Testis (tissue), 3 donors: ENCODE results near the gene ARHGAP23. TPM values are rescaled to one million over a fixed set of nuclear protein-coding genes. Genes with fewer than 3 reads are reported as not detected.
A peak's percentile ranks its signal among the peaks of the same experiment; 100 is the strongest.

ENCODE experiments used
- DNase-seq: peaks from one replicate; pipeline ENCODE4 v3.0.0-alpha.2; 2019
- H3K27ac ChIP-seq, 2 donors: fragments of 200-600 bp; sonication (generic); one replicate each; pipeline ENCODE4 v1.5.1; 2019
- H3K27me3 ChIP-seq: fragments of 200-600 bp; sonication (generic); one replicate; pipeline ENCODE4 v1.5.1; 2019
- H3K36me3 ChIP-seq: fragments of 200-600 bp; sonication (generic); one replicate; pipeline ENCODE4 v1.5.1; 2017; ENCODE audit warnings: low read depth; ENCODE audit errors: missing control alignments
- H3K4me1 ChIP-seq: fragments of 200-600 bp; sonication (generic); one replicate; pipeline ENCODE4 v1.5.1; 2019
- H3K4me3 ChIP-seq, 2 donors: fragments of 200-600 bp; sonication (generic); one replicate each; pipeline ENCODE4 v1.5.1; 2017 to 2019
- H3K9me3 ChIP-seq: fragments of 200-600 bp; sonication (generic); one replicate; pipeline ENCODE4 v1.5.1; 2017
- POLR2A ChIP-seq: fragments of 450-650 bp; IDR thresholded peaks from one replicate; pipeline ENCODE4 v1.6.1; 2017; ENCODE audit warnings: antibody characterized with exemption, mild to moderate bottlenecking, moderate library complexity
- WGBS, 2 donors: methylation state at CpG; one replicate each; pipeline ENCODE4 v1.1.5; 2018; 5-methylcytosine and 5-hydroxymethylcytosine counted together
- intact Hi-C: fragments of 100-400 bp; cut with DNase I; formaldehyde crosslinking; loops from one replicate; pipeline ENCODE4 v1.15.1; 2023; ENCODE audit warnings: low total_unique reads
- polyA plus RNA-seq: library from polyadenylated mRNA; stranded (reverse); fragments of 350-450 nt; fragmentation: Illumina TruSeq; extraction: RNeasy Lipid Tissue Mini Kit (QIAGEN cat#74804); gene quantifications from one replicate; pipeline ENCODE4 v1.2.3, GENCODE V29; 2014; ENCODE audit warnings: low read depth, low replicate concordance; ENCODE audit not compliant: insufficient read depth
- total RNA-seq, 2 donors: library from RNA; depleted of rRNA; stranded (reverse); fragments of >200 nt; gene quantifications; one replicate each; pipeline ENCODE4 v1.2.3, GENCODE V29; 2016
- TF ChIP-seq, protein P1 (sequence below), 3 experiments: fragments of 450-650 bp in 2 of 3; fragments of 200-600 bp in 1 of 3; sonication (generic) in 1 of 3; IDR thresholded peaks; one replicate each; pipeline ENCODE4 v1.5.1; 2016 to 2019; ENCODE audit warnings: antibody characterized with exemption in 3 of 3, mild to moderate bottlenecking in 2 of 3, moderate library complexity in 1 of 3

The ARHGAP23 gene
- total and polyA plus RNA-seq, 3 donors from 2014 or later = 78.0 to 235 (median 146) TPM

DNA sequence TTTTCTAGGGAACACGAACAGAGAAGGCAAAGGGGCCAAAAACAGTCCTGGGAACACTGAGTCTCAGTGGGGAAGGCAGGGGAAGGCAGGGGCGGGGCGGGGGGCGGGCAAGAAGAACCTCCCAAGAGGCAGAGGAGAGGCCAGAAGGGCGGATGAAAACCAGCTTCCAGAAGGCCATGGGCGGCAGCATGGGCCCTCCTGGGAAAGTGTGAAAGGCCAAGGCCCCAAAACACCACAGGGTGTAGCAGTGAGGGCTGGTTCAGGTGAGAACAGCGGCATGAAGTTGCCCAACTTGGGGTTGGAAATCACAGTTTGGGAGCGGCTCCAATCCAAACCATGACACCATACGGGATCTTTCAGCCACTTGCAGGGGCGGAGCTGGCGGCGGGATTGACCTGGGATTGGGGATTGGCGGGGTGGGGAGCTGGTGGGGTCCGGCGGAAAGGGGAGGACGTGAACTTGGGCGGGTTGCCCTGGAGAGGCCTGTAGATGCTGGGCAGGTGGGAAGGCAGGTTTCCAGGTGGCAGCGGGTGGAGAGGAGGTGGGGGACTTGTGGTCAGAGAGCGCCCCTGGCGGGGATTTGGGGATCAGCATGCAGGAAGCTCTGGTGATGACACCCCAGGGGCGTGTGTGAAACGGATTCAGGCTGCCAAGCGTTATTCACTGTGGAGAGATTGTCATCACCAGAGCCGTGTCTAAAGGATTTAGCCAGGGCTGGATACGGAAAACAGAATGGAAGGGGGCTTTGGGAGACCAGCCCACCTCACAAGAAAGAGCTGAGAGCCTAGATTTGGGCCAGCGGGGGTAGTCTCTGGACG is 80.9 kb downstream of the ARHGAP23 start:
- H3K36me3 ChIP-seq = no peaks in the 10 kb centered on the region
- no peaks in the 10 kb centered on the region for H3K9me3 ChIP-seq
- H3K27ac ChIP-seq = no peak overlapping the region
- 57 to 67% methylated on average over 27 of the region's 27 CpGs for WGBS, 2 donors
- no peaks in the 10 kb centered on the region for H3K27me3 ChIP-seq
- intact Hi-C loops = no loop called here
- H3K4me3 ChIP-seq = peak overlapping the region; percentile 12 to 40
- peaks cover 13% of the 10 kb centered on the region for H3K4me1 ChIP-seq
- DNase-seq = peak; percentile 74
- TF ChIP-seq, protein P1, sequence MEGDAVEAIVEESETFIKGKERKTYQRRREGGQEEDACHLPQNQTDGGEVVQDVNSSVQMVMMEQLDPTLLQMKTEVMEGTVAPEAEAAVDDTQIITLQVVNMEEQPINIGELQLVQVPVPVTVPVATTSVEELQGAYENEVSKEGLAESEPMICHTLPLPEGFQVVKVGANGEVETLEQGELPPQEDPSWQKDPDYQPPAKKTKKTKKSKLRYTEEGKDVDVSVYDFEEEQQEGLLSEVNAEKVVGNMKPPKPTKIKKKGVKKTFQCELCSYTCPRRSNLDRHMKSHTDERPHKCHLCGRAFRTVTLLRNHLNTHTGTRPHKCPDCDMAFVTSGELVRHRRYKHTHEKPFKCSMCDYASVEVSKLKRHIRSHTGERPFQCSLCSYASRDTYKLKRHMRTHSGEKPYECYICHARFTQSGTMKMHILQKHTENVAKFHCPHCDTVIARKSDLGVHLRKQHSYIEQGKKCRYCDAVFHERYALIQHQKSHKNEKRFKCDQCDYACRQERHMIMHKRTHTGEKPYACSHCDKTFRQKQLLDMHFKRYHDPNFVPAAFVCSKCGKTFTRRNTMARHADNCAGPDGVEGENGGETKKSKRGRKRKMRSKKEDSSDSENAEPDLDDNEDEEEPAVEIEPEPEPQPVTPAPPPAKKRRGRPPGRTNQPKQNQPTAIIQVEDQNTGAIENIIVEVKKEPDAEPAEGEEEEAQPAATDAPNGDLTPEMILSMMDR (IDR thresholded peaks at IDR 0.05) = peak; percentile 24 to 49 (median 37)
- no peak for TF ChIP-seq POLR2A

DNA sequence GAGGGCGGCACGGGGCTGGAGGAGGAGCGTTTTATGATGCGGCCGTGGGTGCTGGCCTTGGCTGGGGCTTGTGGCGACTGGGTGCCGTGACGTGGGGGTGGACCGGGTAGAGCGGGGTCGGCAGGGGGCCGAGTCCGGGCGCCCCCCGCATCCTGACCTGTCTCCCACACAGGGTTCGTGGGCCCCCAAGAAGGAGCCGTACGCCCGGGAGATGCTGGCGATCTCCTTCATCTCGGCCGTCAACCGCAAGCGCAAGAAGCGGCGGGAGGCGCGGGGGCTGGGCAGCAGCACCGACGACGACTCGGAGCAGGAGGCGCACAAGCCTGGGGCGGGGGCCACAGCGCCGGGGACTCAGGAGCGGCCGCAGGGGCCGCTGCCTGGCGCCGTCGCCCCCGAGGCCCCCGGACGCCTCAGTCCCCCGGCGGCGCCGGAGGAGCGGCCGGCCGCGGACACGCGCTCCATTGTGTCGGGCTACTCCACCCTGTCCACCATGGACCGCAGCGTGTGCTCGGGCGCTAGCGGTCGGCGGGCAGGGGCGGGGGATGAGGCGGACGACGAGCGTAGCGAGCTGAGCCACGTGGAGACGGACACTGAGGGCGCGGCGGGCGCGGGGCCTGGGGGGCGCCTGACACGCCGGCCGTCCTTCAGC is 81.6 kb downstream of the ARHGAP23 start:
- no peak for DNase-seq
- intact Hi-C loops = no loop called here
- peak overlapping the region; percentile 12 to 40 for H3K4me3 ChIP-seq

DNA sequence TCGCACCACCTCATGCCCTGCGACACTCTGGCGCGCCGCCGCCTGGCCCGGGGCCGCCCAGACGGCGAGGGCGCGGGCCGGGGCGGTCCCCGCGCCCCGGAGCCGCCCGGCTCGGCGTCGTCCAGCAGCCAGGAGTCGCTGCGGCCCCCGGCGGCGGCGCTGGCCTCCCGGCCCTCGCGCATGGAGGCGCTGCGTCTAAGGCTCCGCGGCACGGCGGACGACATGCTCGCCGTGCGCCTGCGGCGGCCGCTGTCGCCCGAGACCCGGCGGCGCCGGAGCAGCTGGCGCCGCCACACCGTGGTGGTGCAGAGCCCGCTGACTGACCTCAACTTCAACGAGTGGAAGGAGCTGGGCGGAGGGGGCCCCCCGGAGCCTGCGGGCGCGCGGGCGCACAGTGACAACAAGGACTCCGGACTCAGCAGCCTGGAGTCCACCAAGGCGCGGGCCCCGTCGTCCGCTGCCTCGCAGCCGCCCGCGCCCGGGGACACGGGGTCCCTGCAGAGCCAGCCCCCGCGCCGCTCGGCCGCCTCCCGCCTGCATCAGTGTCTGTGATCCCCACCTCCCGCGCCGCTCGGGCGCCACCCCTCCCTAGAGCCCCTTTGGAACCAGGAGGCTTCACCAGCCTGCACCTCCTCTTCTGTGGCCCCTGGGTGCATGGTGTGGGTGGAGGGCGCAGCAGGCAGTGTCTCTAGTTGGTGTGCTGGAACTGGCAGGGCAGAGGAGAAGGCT is 82.3 kb downstream of the ARHGAP23 start:
- peaks cover 13% of the 10 kb centered on the region for H3K4me1 ChIP-seq
- H3K9me3 ChIP-seq = no peaks in the 10 kb centered on the region
- H3K27me3 ChIP-seq = no peaks in the 10 kb centered on the region
- DNase-seq = no peak
- 49 to 56% methylated on average over 29 to 51 of the region's 86 CpGs for WGBS, 2 donors
- intact Hi-C loops = no loop called here
- TF ChIP-seq, protein P1 (IDR thresholded peaks at IDR 0.05) = no peak
- no peak for TF ChIP-seq POLR2A
- H3K4me3 ChIP-seq = peak overlapping the region; percentile 36 to 40
- no peak overlapping the region for H3K27ac ChIP-seq
- no peaks in the 10 kb centered on the region for H3K36me3 ChIP-seq

More for the DNA sequence above, 81.6 kb downstream of the ARHGAP23 start:
- Histone ChIP-seq H3K36me3 (no peaks in the 10 kb centered on the region), H3K4me1 (peaks cover 13% of the 10 kb centered on the region), H3K27me3 (no peaks in the 10 kb centered on the region), H3K9me3 (no peaks in the 10 kb centered on the region), H3K27ac (no peak overlapping the region)
- TF ChIP-seq, protein P1 (IDR thresholded peaks at IDR 0.05) = no peak
- no peak for TF ChIP-seq POLR2A
- 62% methylated on average over 9 to 76 of the region's 80 CpGs for WGBS, 2 donors

DNA sequence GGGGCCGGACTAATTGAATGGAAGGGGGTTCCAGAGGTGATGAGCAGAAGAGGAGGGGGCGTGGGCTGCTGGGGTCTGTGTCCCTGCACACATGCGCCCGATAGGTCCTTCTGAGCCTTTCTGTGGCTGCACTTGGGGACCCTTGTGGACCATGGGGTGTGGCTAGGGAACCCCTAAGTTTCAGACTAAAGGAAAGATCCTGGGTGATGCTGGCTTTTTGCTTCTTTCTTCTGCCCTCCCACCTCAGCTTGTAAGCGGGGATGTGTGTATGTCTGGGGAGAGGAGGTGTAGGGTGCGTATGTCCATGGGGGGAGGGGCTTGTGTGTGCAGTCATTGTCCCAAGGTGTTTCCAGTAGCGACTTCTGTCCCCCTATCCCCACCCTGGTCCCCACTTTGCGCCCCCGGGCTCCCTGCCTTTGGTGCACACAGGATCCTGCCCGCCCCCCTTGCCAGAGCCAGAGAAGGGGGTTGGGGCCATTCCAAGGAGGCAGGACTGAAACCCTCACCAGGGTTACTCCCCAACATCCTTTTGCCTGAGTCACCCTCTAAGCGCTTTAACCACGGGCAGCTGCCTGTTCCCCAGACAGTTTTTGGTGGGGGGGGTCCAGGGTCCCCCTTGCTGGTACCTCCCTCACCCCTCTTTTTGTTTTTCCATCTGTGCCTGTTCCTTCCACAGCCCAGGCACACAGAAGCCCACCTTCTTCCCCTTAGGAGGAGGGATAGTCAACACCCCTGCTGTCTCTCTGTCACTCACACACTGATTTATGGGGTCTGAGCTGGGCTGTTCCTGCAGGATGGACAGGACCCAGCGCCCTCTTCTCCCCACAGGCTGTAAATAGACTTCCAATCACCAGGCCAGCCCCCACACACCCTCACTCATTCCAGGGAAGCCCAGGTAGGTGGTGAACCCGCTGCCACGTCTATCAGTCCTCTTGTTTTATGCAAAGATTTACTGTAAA is 83.2 kb downstream of the ARHGAP23 start:
- 56 to 60% methylated on average over 10 to 15 of the region's 15 CpGs for WGBS, 2 donors
- Histone ChIP-seq H3K4me1 (peaks cover 13% of the 10 kb centered on the region), H3K27me3 (no peaks in the 10 kb centered on the region), H3K4me3 (peak overlapping the region in 1 of 2 donors; percentile 36), H3K36me3 (no peaks in the 10 kb centered on the region), H3K9me3 (no peaks in the 10 kb centered on the region), H3K27ac (no peak overlapping the region)
- intact Hi-C loops = no loop called here
- TF ChIP-seq, protein P1 (IDR thresholded peaks at IDR 0.05) = no peak
- no peak for TF ChIP-seq POLR2A
- no peak for DNase-seq
